GM21528 (cell line): ENCODE measurements around the gene TMPRSS4.

Experiments used
- ATAC-seq: cut with Tn5 transposase; IDR thresholded peaks from one replicate; pipeline ENCODE4 v1.9.1; 2021; ENCODE audit warnings: mild to moderate bottlenecking, moderate library complexity; ENCODE audit not compliant: unreplicated experiment, low FRiP score

TMPRSS4 gene

DNA sequence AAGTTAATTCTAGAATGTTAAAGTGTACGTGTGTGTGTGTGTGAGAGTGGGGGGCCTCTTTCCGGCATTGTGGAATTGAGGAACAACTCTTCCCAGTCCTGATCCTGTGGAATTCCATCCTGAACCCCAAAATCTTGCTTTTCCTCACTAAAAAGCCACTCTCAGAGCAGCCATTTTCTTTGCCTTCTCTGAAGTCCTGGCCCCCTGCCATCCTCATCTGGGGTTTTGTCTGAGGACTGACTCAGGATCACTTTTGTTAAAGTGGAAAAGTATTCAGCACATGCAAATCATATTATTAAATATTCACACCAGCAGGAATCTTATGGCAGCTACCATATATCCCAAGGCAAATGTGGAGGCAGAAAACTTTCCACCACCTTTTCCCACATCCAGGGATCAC, 72.0 kb downstream of the TMPRSS4 start:
- no peak for ATAC-seq

DNA sequence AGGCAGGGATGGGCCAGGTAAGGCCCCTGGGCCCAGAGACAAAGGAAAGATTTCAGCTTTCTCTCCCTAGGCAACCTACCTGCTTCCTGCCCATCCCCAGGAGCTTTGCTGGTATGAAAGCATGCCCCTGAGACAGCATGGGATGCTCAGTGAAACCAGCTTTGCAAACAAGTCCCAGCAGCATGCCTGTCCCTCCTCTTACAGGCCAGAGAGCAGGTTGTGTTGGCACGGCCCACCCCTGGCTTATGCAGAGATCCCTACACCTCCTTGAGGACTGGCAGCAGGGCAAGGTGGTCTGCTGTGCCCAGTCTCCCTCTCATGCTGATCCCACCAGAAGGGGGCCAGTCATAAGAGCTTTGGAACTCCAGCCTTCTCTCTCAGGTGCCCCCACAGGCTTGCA, 72.6 kb downstream of the TMPRSS4 start:
- ATAC-seq: no peak

DNA sequence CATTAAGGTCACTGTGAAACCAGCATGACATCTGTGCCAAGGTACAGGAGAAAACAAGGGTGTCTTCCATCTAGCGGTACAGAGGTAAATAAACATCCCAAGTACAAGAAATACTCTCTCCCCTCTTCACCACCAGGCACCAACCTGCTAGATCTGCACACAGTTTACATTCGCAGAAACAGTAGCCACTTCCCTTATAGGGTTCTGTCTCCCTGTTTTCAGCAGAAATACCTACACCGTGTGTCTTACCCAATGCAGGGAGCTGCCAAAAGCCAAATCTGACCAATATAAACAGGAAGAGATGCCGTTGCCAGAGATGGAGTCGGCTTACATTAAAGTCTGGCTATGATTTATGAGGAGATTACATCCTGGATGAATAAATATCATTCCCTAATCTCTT, 74.6 kb downstream of the TMPRSS4 start:
- ATAC-seq: no peak

DNA sequence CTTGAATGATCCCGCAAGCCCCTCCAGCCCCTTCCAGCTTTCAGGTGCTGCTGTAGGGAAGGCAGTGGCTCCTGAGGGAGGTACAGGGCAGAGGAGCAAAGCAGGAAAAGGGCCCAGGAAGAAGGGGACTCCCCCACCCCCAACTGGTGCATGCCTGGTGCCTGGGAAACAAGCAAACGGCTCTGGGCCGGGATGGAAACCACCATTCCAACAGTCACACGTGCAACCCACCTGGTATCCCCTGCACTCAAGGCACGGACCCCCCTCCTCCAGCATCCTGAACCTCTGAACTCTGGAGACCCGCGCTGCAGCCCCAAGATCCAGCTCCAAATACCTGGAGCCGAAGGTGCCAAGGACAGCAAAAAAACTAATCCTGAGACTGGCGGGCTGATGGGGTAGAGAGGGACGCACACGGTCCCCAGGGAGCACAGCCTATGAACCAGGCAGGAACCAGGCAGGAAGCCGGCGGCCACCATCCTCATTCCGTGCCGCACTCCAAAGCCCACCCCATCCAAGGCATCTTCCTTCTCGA, 75.2 kb downstream of the TMPRSS4 start:
- ATAC-seq: no peak

DNA sequence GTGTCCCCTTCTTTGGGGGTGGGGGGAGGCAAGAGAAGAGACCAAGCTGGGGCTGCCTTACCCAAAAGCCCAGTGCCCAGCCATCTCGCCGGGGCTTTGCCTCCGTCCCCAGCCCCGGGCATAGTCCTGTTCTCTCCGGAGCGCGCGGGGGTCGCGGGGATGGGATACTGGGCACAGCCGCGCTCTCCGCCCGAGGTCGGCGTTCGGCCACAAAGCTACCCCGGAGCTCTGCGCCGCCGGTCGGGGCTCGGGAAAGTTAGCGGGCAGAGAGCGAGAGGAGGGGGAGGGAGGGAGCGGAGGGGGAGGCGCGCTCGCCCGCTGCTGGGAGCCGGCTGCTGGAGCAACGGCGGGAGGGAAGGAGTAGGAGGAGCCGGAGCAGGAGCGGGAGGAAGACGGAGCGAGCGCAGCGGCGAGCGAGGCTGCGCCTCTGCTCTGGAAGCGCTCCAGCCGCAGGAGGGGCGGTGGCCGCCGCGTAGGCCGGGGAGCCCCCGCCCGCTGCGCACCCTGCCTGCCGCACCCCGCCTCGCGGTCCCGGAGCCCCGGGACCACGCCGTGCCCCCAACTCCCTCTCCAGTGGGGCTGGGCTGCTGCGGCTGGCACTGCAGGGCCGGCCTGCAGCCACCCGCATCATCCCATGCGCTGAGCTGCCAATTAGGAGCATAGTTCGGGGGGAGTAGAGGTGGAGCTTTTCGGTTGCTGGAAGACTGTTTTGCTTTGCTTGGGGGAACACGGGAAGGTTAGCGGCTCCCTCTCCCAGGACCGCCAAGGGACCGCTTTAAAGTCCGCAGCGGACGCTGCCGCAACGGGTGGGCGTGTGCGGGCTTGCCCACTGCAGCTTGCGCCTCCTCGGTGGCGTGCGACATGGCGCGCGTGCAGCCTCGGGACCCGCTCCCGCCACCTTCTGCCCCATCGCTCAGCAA, 75.9 kb downstream of the TMPRSS4 start, which contains the start of gene SCN4B:
TSS of gene SCN4B (minus strand) at position 272 of the 920 bp plus-strand sequence. CDS start at position 122, 150 bp downstream.
- ATAC-seq: no peak

DNA sequence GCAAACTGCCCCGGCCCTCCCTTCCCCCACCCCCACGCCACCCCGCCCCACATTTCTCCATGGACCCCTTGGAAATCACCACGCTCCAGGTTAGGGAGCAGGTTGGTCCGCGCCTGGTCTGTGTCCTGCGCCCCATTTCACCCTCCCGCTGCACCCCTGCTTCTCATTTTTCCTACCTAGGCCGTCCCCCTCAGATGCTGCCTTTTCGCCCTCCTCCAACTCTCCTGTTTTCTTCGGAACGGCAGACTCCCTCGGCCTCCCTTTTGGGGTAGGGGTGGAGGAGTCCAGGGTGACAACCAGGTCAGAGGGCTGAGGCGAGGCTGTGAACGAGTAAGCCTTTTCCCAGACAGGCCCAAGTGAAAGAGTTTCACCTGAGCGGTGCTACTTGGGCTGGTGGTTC, 76.6 kb downstream of the TMPRSS4 start:
- ATAC-seq: no peak

DNA sequence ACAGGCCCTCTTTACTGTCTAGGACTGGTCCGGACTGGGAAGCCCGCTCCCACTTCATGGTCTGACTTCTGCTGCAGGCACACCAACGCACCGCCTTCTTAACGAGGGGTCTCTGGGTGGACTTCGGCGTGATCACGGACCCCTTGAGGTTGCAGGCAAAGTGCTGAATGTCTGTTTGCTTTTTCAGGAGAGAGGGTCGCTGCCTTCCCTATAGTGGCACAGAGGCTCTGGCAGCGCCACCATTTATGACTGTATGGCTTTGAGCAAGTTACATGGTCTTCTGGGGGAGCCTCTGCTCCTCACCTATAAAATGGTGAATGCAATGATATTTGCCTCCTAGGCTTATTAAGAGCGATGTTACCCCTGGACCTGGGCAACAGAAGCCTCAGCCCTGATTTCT, 77.1 kb downstream of the TMPRSS4 start:
- no peak for ATAC-seq

DNA sequence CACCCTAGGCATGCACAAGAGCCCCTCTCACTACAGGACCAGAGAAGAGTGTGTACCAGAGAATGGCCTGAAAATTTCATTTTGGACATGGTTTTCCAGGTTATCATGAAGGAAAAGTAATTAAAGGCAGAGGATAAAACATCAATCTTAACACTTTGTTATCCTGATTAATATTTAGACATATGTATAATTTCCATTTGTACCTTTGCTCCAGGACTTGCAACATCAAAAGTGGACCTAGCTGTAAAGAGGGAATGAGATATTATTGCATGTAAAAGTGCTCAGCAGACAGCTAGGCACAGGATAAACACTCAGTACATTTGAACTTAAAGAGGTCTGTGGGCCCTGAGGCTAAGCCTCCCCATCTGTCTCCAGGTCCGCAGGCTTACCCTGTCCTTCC, 77.8 kb downstream of the TMPRSS4 start:
- no peak for ATAC-seq

DNA sequence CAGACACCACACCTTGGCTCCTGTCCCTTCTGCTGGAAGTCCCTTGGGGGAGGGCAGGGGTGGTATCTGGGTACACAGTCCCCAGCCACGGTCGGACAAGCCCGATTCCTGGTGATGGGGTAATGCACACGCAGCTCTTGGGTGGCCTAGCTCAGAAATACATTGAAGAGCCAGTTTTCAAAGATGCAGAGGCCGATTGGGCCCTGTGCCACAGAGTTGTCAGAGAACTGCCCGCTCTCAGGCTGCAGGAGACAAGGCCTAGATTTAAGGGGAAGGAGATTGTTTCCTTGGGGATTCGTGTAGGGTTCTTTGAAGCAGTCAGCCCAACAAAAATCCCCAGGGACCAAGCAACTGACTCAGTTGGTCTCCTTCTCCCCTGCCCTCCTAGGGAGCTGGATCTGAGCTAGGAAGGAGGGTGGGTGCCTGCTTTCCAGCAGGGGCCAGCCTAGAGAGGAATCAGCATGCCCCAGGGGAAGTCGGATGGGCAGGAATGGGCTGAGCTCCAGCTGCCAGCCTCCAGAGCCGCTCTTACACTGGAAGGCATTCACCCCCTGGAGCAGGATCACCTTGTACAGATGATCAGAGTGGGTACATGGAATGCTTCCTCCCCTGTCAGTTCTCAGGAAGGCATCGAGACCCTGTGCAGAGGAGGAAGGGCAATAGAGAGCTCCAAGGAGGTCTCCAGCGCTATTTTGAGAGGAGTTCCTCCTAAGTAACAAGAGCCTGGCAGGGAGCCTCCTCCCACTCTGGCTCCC, 79.1 kb downstream of the TMPRSS4 start:
- no peak for ATAC-seq

DNA sequence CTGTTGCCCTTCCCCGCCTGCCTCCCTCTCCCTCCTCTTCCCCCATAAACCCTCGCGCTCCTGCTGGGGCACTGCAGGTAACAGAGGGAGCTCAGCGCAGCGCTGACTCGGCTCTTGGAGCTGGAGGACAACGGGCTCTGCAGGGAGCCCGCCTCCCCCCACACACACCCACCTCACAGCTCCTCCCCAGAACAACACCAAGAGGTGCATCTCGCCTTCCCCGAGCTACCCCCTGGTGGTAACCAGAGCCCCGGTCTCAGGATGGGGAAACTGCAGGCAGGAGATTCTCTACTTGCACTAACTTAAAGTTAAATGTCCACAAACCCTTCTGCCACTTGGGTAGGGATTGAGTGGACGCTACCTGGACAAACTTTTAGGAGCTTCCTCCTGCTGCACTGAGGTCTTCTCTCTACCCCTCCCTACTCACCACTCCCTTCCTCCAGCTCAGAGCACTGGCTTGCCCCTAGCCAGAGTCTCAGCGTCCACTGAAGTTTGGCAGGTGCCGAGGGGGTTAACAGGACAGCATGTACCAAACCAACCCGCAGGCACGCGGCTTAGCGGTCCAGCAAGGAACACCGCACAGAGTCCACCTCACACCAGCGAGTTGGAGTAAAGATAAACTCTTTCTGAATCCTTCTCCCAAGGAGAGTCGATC, 79.8 kb downstream of the TMPRSS4 start:
- ATAC-seq: no peak

DNA sequence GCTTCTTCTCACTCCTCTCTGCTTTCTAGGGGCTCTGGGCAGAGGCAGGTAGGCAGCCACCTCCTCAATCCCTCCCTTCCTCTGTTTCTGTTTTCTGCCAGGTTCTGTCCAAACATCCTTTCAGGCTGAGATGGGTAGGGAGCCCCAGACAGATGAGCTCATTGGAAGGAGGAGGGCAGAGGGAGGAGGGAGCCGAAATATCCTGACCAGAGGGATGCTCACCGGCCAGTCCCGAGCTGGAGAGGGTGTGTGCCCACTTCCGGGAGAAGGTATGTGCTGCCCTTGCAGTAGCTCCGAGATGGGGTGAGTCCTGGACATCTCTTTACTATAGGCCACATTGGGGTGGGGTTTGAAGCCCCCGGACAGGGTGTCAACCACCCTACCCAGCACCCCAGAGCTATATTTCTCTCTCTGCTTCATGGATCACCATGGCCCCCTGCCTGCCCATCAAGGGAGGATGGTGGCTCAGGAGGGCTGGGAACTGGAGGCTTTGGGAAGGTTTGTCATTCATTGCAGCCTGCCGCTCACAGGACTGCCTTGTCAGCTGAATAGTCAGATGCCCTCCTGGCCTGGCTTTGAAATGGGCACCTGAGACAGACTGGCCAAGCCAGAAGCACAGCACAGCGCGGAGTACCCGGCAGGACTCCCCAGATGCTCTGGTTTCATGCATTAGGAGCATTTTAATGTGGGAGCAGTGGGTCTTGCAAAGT, 80.5 kb downstream of the TMPRSS4 start:
- ATAC-seq: no peak

DNA sequence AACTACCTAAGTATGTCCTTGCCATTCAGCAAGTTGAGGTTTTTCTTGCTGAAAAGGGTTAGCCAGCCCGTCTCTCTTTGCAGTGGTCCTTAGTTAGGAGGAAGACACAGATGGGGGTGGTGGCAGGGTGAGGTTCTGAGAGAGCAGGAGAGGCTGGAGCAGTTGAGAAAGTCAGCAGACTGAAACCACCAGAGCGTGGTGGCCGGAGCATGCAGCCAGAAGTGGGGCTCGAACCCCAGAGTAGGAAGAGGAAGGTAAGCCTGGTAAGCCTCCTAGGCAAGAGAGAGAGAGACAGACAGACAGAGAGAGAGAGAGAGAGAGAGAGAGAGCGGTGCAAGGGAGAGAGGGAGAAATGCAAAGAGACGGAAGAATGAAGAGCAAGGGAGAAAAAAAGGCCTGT, 84.9 kb downstream of the TMPRSS4 start:
- ATAC-seq: no peak

DNA sequence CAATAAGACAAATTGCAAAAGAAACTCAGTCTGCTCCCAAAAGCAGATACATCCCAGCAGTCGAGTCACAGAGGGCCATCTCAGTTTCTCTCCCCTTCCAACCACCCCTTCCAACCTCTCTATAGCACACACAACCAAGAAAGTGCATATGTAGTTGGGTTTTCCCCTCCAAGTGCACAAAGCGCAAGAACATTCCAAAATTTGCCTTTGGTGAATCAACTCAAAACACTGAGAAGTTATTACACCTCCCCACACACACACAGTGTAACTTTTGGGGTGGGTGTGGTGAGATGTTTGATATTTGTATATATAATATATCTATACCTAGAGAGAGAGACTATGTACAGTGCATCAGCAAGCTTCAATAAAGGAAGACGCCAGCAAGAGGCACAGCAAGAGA, 86.0 kb downstream of the TMPRSS4 start:
- ATAC-seq: no peak

DNA sequence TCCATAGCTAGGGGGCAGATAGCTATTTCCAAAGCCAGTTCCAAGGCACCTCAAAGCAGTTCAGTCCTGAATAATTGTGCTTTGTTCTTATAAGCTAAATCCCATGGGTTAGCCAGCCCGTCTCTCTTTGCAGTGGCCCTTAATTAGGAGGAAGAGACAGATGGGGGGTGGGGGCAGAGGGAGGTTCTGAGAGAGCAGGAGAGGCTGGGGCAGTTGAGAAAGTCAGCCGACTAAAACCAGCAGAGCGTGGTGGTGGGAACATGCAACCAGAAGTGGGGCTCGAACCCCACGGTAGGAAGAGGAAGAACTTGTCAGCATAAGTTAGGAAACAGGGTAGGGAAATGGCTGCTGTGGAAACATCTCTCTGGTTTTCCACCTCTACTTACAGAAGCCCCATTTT, 86.6 kb downstream of the TMPRSS4 start:
- ATAC-seq: no peak

DNA sequence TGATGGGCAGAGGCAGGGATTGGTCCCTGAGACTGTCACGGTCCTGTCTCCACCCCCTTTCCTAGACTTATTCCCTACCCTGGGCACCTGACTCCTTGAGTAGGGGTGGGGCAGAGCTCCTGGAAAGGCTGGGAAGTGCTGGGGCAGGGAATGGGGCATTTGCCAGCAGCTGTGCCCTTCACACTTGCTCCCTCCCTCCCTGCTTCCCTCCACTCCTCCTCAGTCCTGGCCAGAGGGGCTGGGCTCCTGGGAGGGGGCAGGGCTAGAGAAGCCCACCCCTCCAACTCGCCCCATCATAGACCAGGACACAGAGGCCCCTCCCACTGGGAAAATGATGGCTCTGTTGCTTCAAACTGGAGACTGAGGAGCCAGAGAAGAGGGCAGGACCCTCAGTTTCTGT, 88.0 kb downstream of the TMPRSS4 start:
- no peak for ATAC-seq

DNA sequence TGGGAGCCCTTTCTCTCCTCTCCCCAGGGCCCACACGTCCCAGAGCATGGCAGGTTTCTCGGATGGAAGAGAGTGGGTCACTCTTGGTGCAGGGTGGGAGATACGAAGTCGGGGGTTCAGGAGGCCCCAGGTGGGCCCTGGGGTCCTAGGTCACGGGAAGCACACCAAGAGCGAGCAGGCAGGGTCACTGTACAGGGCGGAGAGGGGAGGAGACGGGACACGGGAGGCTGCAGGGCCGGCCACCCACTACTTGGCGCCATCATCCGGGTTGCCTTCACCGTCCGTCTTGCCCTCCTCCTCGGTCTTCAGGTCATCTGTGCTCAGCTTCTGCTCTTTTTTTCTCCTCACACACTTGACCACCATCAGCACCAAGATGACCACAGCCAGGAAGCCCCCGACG, 89.8 kb downstream of the TMPRSS4 start:
- no peak for ATAC-seq

DNA sequence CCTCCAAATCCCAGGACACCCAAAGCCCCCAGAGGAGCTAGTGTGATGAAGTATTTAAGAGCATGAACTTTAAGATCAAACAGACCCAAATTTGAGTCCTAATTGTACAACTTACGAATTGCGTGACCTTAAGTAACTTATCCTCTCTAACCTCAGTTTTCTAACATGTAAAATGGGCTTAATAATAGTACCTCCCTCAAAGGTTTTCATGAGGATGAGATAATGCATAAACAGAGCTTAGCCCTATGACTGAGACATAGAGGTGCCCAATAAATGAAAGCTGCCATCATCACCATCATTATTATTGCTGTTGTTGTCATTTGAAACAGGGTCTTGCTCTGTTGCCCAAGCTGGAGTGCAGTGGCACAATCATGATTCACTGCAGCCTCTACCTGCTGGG, 90.4 kb downstream of the TMPRSS4 start:
- ATAC-seq: no peak

DNA sequence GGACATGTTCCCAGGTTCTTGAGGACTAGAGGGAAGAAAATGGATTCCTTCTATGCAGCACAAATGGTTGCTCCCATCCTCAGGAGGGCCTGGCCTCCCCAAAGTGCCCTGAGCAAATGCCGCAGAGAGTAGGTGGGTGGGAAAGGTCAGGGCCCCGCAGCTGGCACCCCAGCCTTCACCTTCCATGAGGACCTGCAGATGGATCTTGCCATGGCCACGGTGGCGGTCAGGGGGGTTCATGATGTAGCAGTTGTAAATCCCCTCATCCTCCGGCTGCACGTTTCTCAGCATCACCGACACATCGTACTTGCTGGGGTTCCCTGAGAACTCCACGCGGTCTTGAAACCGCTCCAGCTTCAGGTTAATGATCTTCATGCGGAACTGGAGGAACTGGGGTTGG, 91.0 kb downstream of the TMPRSS4 start:
- no peak for ATAC-seq

DNA sequence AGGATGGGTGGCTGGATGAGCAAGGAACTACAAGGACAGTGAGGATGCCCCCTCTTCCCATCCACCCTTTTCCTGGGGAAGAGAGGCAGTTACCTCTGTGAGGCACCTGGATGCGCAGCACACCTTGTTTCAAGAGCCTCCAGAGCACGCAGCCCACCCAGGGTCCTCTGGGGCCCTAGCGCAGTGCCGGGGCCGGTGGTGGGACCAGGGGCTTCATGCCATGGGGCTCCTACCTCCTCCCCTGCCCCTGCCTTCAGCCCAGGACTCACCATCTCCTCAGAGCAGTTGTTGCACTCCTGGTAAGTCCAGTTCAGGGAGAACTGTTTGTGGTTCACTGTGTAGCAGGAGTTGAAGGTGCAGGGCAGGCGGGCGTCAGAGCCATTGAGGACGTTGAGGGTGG, 91.4 kb downstream of the TMPRSS4 start:
- ATAC-seq: no peak

DNA sequence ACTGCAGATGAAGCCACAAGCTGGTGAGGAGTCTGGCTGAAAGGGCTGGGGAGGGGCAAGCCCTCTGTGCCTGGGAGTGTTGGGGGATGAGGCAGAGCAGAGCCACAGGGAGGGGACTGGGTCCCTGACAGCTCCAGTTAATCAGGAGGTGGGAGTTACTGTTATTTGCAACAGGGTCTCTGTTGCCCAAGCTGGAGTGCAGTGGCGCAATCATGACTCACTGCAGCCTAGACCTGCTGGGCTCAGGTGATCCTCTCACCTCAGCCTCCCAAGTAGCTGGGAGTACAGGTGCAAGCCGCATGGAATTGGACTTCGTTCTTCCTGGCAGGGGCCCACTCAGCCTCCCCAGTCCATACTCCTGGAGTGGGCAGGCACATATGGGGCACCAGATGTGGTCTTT, 91.9 kb downstream of the TMPRSS4 start:
- ATAC-seq: no peak
